ENCODE results near the gene GIT1.

The GIT1 gene

GRCh38 chr17:29575511-29576213, 13.8 kb downstream of the GIT1 start:
- no peak for TF ChIP-seq TAF1 (IDR thresholded peaks at IDR 0.05; ENCODE audit: borderline replicate concordance, insufficient read depth, low read length)
- TF ChIP-seq REST (IDR thresholded peaks at IDR 0.05; ENCODE audit: insufficient read depth in 1 of 2, low read depth in 2 of 2, low read length in 2 of 2): no peak
- no peak for TF ChIP-seq SIN3A (IDR thresholded peaks at IDR 0.05; ENCODE audit: borderline replicate concordance, insufficient read depth, low read length)
- no peak for TF ChIP-seq POLR2AphosphoS5 (IDR thresholded peaks at IDR 0.05; ENCODE audit: low read depth, low read length)
- no peak for TF ChIP-seq FOXP2 (optimal IDR thresholded peaks at IDR 0.05; ENCODE audit: borderline replicate concordance, extremely low read depth, extremely low read length, insufficient read depth)

DNA sequence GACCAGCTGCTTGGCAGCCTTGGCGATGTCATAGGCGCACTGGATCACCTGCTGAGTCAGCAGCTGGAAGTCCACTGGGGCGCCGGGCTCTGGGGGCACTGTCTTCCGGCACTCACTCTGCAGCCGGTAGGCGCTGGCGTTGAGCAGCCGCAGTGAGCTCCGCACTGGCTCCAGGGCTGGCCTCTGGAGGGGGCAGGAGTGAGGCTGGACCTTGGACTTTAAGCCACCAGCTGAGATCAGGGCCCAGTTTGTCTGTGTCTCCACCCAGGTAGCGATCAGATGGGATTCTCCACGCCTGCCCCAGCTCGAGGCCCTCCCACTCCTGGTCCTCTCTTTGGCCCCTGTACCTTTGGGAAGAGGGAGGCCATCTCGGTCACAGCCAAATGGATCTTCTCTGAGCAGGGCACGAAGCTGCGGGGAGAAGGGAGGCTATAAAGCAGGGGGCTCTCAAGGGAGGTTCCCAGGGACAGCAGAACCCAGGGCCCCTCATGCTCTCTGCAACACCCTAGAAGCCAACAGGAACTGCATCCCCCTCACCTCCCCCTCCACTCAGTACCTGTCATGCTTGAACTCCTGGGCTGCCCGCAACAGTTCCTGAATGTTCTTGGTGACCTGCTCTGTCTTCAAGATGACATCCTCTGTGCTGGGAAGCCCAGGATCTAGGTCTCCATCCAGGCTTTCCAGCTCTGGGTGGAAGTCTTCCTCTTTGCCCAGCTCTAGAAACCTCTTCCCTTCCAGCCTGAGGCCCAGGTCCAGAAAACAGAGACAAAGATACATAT, 14.5 kb downstream of the GIT1 start:
- TF ChIP-seq TAF1 (IDR thresholded peaks at IDR 0.05; ENCODE audit: borderline replicate concordance, insufficient read depth, low read length): no peak
- no peak for TF ChIP-seq FOXP2 (optimal IDR thresholded peaks at IDR 0.05; ENCODE audit: borderline replicate concordance, extremely low read depth, extremely low read length, insufficient read depth)
- no peak for TF ChIP-seq REST (IDR thresholded peaks at IDR 0.05; ENCODE audit: insufficient read depth in 1 of 2, low read depth in 2 of 2, low read length in 2 of 2)
- TF ChIP-seq POLR2AphosphoS5 (IDR thresholded peaks at IDR 0.05; ENCODE audit: low read depth, low read length): no peak
- no peak for TF ChIP-seq SIN3A (IDR thresholded peaks at IDR 0.05; ENCODE audit: borderline replicate concordance, insufficient read depth, low read length)

- no peak for TF ChIP-seq REST (IDR thresholded peaks at IDR 0.05; ENCODE audit: insufficient read depth in 1 of 2, low read depth in 2 of 2, low read length in 2 of 2)
- no peak for TF ChIP-seq TAF1 (IDR thresholded peaks at IDR 0.05; ENCODE audit: borderline replicate concordance, insufficient read depth, low read length)
- TF ChIP-seq FOXP2 (optimal IDR thresholded peaks at IDR 0.05; ENCODE audit: borderline replicate concordance, extremely low read depth, extremely low read length, insufficient read depth): no peak
- TF ChIP-seq POLR2AphosphoS5 (IDR thresholded peaks at IDR 0.05; ENCODE audit: low read depth, low read length): no peak
- TF ChIP-seq SIN3A (IDR thresholded peaks at IDR 0.05; ENCODE audit: borderline replicate concordance, insufficient read depth, low read length): no peak
Measured at GRCh38 chr17:29573871-29574731, 15.3 kb downstream of the GIT1 start.

- TF ChIP-seq TAF1 (IDR thresholded peaks at IDR 0.05; ENCODE audit: borderline replicate concordance, insufficient read depth, low read length) (no peak), FOXP2 (optimal IDR thresholded peaks at IDR 0.05; ENCODE audit: borderline replicate concordance, extremely low read depth, extremely low read length, insufficient read depth) (no peak), REST (IDR thresholded peaks at IDR 0.05; ENCODE audit: insufficient read depth in 1 of 2, low read depth in 2 of 2, low read length in 2 of 2) (no peak), SIN3A (IDR thresholded peaks at IDR 0.05; ENCODE audit: borderline replicate concordance, insufficient read depth, low read length) (no peak), POLR2AphosphoS5 (IDR thresholded peaks at IDR 0.05; ENCODE audit: low read depth, low read length) (no peak)
Measured at GRCh38 chr17:29573558-29573869, 15.9 kb downstream of the GIT1 start.

Measured in PFSK-1 (cell line).